ENCODE data around the gene DCAF8.

GRCh38 chr1:160300173-160300572 is 37.8 kb upstream of the DCAF8 start:
- TF ChIP-seq EZH2 (IDR thresholded peaks at IDR 0.05; ENCODE audit: insufficient read depth, poor library complexity, severe bottlenecking) (no peak), EZH2phosphoT487 (IDR thresholded peaks at IDR 0.05; ENCODE audit: insufficient read depth, low read depth) (no peak)

Measured in GM23248 (cell line).